Endothelial cell of umbilical vein (primary cell): ENCODE results near the gene AGBL4. TPM values are rescaled to one million over a fixed set of nuclear protein-coding genes. Genes with fewer than 3 reads are reported as not detected.

Experiments
- BruUV-seq: library from RNA; stranded (reverse); fragments of 400-500 nt; replicated peaks from 2 replicates; lab custom pipeline; 2021; lab: Mats Ljungman, UMichigan
- CTCF ChIA-PET: fragments of 300-600, 350-600 bp; sonication (Branson Sonifier 250); formaldehyde crosslinking; loops from one replicate; lab custom pipeline; 2021; ENCODE audit warnings: antibody characterized with exemption, inconsistent platforms; lab: Charles Lee
- POLR2A ChIA-PET: fragments of 300-600, 350-600 bp; sonication (Branson Sonifier 250); formaldehyde crosslinking; loops from one replicate; lab custom pipeline; 2021; ENCODE audit warnings: antibody characterized with exemption, inconsistent platforms; lab: Charles Lee
- DNase-seq: peaks from one replicate; pipeline ENCODE4 v3.0.0-alpha.2; 2011; ENCODE audit warnings: low read depth, low spot score
- FAIRE-seq: peaks from 2 replicates; lab custom pipeline; 2011; peaks lifted over from hg19 to GRCh38; lab: Jason Lieb, UNC
- H2AFZ ChIP-seq: 2 replicates; pipeline ENCODE4 v1.6.0; 2012; ENCODE audit warnings: low read depth, low read length, control low read depth, inconsistent platforms
- H3K27ac ChIP-seq: 2 replicates; pipeline ENCODE4 v1.5.1; 2011; ENCODE audit warnings: low read depth, mild to moderate bottlenecking, control low read depth, low read length, moderate library complexity; ENCODE audit not compliant: insufficient read depth
- H3K27me3 ChIP-seq, 2 experiments: 2 replicates each; pipeline versions ENCODE4 v1.6.0 to v1.6.1; 2011; ENCODE audit warnings: low read length in 2 of 2, mixed read lengths in 1 of 2; ENCODE audit not compliant: control insufficient read depth in 2 of 2, insufficient read depth in 2 of 2
- H3K36me3 ChIP-seq, 2 experiments: 2 replicates in 1 of 2; 3 replicates in 1 of 2; pipeline ENCODE4 v1.5.1; 2011; ENCODE audit warnings: low read length in 2 of 2, mild to moderate bottlenecking in 1 of 2, moderate library complexity in 1 of 2; ENCODE audit not compliant: control insufficient read depth in 2 of 2, insufficient read depth in 2 of 2; ENCODE audit errors: extremely low read depth in 1 of 2
- H3K4me1 ChIP-seq: 3 replicates; pipeline ENCODE4 v1.5.1; 2011; ENCODE audit warnings: mild to moderate bottlenecking, low read length; ENCODE audit not compliant: control insufficient read depth, insufficient read depth; ENCODE audit errors: extremely low read depth
- H3K4me2 ChIP-seq: 2 replicates; pipeline ENCODE4 v1.6.1; 2011; ENCODE audit warnings: low read length, control low read depth, mixed read lengths; ENCODE audit not compliant: insufficient read depth
- H3K4me3 ChIP-seq, 3 experiments: fragments of 200-600 bp in 1 of 3; sonication (generic), shearing (Covaris generic) in 1 of 3; replicated peaks in 1 of 3; 2 replicates each; pipeline ENCODE4 v1.5.1; 2011 to 2016; ENCODE audit warnings: control low read depth in 3 of 3, low read length in 3 of 3, mild to moderate bottlenecking in 2 of 3, inconsistent platforms in 1 of 3, low read depth in 1 of 3, moderate library complexity in 1 of 3; ENCODE audit not compliant: insufficient read depth in 1 of 3
- H3K79me2 ChIP-seq: 2 replicates; pipeline ENCODE4 v1.6.0; 2012; ENCODE audit warnings: low read length, inconsistent platforms; ENCODE audit not compliant: control insufficient read depth, insufficient read depth
- H3K9ac ChIP-seq: replicated peaks from 2 replicates; pipeline ENCODE3; 2011; ENCODE audit warnings: low read length, control low read depth; ENCODE audit not compliant: insufficient read depth; ENCODE audit errors: extremely low read depth
- H3K9me1 ChIP-seq: replicated peaks from 3 replicates; pipeline ENCODE4 v1.6.0; 2011; ENCODE audit warnings: mild to moderate bottlenecking, low read length; ENCODE audit not compliant: control insufficient read depth, insufficient read depth; ENCODE audit errors: extremely low read depth
- H3K9me3 ChIP-seq: replicated peaks from 2 replicates; pipeline ENCODE4 v1.5.1; 2012; ENCODE audit warnings: low read length, inconsistent platforms; ENCODE audit not compliant: control insufficient read depth, insufficient read depth
- H4K20me1 ChIP-seq: replicated peaks from 2 replicates; pipeline ENCODE3; 2011; ENCODE audit warnings: mild to moderate bottlenecking, low read length; ENCODE audit not compliant: control insufficient read depth, insufficient read depth; ENCODE audit errors: extremely low read depth
- JUN ChIP-seq: IDR thresholded peaks from 2 replicates; pipeline ENCODE4 v1.6.1; 2011; ENCODE audit warnings: borderline replicate concordance, low read depth; ENCODE audit not compliant: insufficient read length, insufficient read depth
- MYC ChIP-seq: IDR thresholded peaks from one replicate; pipeline ENCODE4 v1.6.1; 2011; ENCODE audit warnings: mild to moderate bottlenecking, low read depth, low read length
- dilution Hi-C: fragments of 300-500 bp; cut with MboI; formaldehyde crosslinking; loops from one replicate; pipeline ENCODE4 v1.15.0; 2019; ENCODE audit warnings: low sequenced_read_pairs; ENCODE audit not compliant: extremely low pct_ligation_motif_present
- intact Hi-C: fragments of 100-400 bp; cut with micrococcal nuclease; formaldehyde crosslinking; loops from one replicate; pipeline ENCODE4 v1.10.0; 2022
- polyA plus RNA-seq, 4 experiments: library from polyadenylated mRNA; depleted of rRNA in 3 of 4; stranded (reverse) in 3 of 4; unstranded in 1 of 4; fragments of >200 nt; gene quantifications; 2 replicates each; pipeline versions ENCODE4 v1.2.1 to v1.2.3, GENCODE V29; 2011 to 2012; ENCODE audit warnings: missing spikeins in 1 of 4
- total RNA-seq: library from RNA; stranded (reverse); gene quantifications from 2 replicates; pipeline ENCODE4 v1.2.3, GENCODE V29; 2021
- TF ChIP-seq, protein P1 (sequence below): IDR thresholded peaks from 2 replicates; pipeline ENCODE4 v1.6.1; 2011; ENCODE audit not compliant: insufficient read depth, insufficient read length
- TF ChIP-seq, protein P2 (sequence below), 2 donors: IDR thresholded peaks; 1 replicate in 1 of 2; 2 replicates in 1 of 2; pipeline ENCODE4 v1.5.1; 2011; ENCODE audit warnings: low read length in 2 of 2, mild to moderate bottlenecking in 2 of 2, moderate library complexity in 2 of 2, control low read depth in 1 of 2, inconsistent platforms in 1 of 2, low read depth in 1 of 2; ENCODE audit not compliant: insufficient read depth in 1 of 2; ENCODE audit errors: extremely low read depth in 1 of 2

The AGBL4 gene
- total and polyA plus RNA-seq, 2 donors (not counting 3 experiments of a cell fraction or from before 2014, with no cell fraction given) = not detected

DNA sequence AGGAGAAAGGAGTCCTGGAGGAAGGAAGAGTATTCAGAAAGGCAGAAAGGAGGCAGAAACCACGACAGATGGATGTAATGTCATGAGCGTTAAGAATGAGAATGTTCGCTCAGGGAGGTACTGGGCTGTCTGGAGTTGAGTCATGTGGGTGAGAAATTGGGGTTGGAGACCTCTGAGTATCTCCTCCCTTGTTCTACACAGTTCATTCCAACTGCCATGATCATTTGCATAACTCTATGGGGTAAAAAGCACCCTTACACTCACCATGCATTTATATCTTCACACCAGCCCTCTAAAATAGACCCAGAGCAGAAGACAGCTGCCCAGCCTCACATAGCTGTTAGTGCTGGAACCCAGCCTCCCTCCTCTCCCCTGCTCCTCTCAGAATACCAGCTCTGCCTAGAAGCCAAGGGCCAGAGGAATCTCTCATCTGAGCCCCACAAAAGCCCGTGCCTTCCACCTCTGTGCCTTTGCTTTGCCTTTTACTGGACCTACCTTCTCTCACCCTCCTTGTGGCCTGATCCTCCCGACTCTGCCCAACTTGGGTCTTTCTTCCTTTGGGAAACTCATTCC lies 1332.2 kb downstream of the AGBL4 start:
- Histone ChIP-seq H3K4me2 (no peak overlapping the region), H4K20me1 (no peaks in the 10 kb centered on the region), H3K36me3 (no peaks in the 10 kb centered on the region), H3K79me2 (no peaks in the 10 kb centered on the region), H3K4me1 (no peaks in the 10 kb centered on the region), H2AFZ (no peak overlapping the region), H3K27me3 (no peaks in the 10 kb centered on the region), H3K27ac (no peak overlapping the region), H3K9ac (no peak overlapping the region), H3K9me1 (no peaks in the 10 kb centered on the region), H3K4me3 (no peak overlapping the region), H3K9me3 (no peaks in the 10 kb centered on the region)
- TF ChIP-seq MYC (no peak), JUN (no peak)
- TF ChIP-seq, protein P1, sequence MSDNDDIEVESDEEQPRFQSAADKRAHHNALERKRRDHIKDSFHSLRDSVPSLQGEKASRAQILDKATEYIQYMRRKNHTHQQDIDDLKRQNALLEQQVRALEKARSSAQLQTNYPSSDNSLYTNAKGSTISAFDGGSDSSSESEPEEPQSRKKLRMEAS = no peak
- TF ChIP-seq, protein P2, sequence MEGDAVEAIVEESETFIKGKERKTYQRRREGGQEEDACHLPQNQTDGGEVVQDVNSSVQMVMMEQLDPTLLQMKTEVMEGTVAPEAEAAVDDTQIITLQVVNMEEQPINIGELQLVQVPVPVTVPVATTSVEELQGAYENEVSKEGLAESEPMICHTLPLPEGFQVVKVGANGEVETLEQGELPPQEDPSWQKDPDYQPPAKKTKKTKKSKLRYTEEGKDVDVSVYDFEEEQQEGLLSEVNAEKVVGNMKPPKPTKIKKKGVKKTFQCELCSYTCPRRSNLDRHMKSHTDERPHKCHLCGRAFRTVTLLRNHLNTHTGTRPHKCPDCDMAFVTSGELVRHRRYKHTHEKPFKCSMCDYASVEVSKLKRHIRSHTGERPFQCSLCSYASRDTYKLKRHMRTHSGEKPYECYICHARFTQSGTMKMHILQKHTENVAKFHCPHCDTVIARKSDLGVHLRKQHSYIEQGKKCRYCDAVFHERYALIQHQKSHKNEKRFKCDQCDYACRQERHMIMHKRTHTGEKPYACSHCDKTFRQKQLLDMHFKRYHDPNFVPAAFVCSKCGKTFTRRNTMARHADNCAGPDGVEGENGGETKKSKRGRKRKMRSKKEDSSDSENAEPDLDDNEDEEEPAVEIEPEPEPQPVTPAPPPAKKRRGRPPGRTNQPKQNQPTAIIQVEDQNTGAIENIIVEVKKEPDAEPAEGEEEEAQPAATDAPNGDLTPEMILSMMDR (IDR thresholded peaks at IDR 0.05; ENCODE audit: extremely low read depth in 1 of 2, insufficient read depth in 1 of 2, low read depth in 1 of 2, low read length in 2 of 2) = no peak
- POLR2A ChIA-PET = no interaction called here
- dilution Hi-C loops = no loop called here
- CTCF ChIA-PET = no interaction called here
- DNase-seq = no peak
- no peak for FAIRE-seq
- BruUV-seq = no TSS peak
- intact Hi-C loops = loop anchor here (10.0 kb wide), 1 partner anchor 587 kb away; no protein-coding TSS in a partner anchor
